NCI-H1092 (cell line): Measurements from ENCODE around the gene SPSB3.

Experiments
- DNase-seq: peaks from one replicate; lab custom pipeline; 2025; lab: John Stamatoyannopoulos, UW

SPSB3 gene

GRCh38 chr16:1763521-1764511 is 18.6 kb downstream of the SPSB3 start:
- no peak for DNase-seq

- DNase-seq, result no peak
These were observed 19.4 kb downstream of the SPSB3 start for GRCh38 chr16:1762879-1763520.

- DNase-seq, result no peak
These were observed 20.0 kb downstream of the SPSB3 start for GRCh38 chr16:1762196-1762878.

- DNase-seq, result no peak
These were observed 20.6 kb downstream of the SPSB3 start for GRCh38 chr16:1761751-1762150.

- no peak for DNase-seq
These were observed 21.5 kb downstream of the SPSB3 start for GRCh38 chr16:1760911-1761310.

GRCh38 chr16:1759511-1759910 is 22.9 kb downstream of the SPSB3 start:
- DNase-seq, result no peak

GRCh38 chr16:1758923-1759322 is 23.4 kb downstream of the SPSB3 start:
- no peak for DNase-seq

- DNase-seq, result no peak
These were observed 24.5 kb downstream of the SPSB3 start for GRCh38 chr16:1757714-1758461.

GRCh38 chr16:1754204-1754603 is 28.2 kb downstream of the SPSB3 start:
- DNase-seq, result no peak

- DNase-seq, result no peak
These were observed 29.5 kb downstream of the SPSB3 start for GRCh38 chr16:1752853-1753252.

GRCh38 chr16:1751946-1752345 is 30.4 kb downstream of the SPSB3 start:
- no peak for DNase-seq

GRCh38 chr16:1749152-1750117 is 32.9 kb downstream of the SPSB3 start:
- DNase-seq, result no peak

GRCh38 chr16:1747934-1748333 is 34.4 kb downstream of the SPSB3 start:
- DNase-seq, result no peak

- no peak for DNase-seq
These were observed 35.6 kb downstream of the SPSB3 start for GRCh38 chr16:1746693-1747195.

GRCh38 chr16:1745900-1746692 is 36.3 kb downstream of the SPSB3 start:
- no peak for DNase-seq

GRCh38 chr16:1745181-1745899 is 37.0 kb downstream of the SPSB3 start:
- no peak for DNase-seq

GRCh38 chr16:1744338-1744840 is 38.0 kb downstream of the SPSB3 start:
- no peak for DNase-seq

- no peak for DNase-seq
These were observed 38.7 kb downstream of the SPSB3 start for GRCh38 chr16:1743376-1744337.
